NOMO-1 treated with dmso at 0.1 percent for 144 hours (cell line): ENCODE data around the gene SEC14L2.
"Not testable (repeated sequence)": the region's sequence is repeated elsewhere in the genome, so short reads cannot be mapped to it uniquely, and the experiment has no call there.

ENCODE experiments used
- DNase-seq: peaks from one replicate; lab custom pipeline; 2025; ENCODE audit not compliant: unreplicated experiment; lab: John Stamatoyannopoulos, UW

Gene SEC14L2

DNA sequence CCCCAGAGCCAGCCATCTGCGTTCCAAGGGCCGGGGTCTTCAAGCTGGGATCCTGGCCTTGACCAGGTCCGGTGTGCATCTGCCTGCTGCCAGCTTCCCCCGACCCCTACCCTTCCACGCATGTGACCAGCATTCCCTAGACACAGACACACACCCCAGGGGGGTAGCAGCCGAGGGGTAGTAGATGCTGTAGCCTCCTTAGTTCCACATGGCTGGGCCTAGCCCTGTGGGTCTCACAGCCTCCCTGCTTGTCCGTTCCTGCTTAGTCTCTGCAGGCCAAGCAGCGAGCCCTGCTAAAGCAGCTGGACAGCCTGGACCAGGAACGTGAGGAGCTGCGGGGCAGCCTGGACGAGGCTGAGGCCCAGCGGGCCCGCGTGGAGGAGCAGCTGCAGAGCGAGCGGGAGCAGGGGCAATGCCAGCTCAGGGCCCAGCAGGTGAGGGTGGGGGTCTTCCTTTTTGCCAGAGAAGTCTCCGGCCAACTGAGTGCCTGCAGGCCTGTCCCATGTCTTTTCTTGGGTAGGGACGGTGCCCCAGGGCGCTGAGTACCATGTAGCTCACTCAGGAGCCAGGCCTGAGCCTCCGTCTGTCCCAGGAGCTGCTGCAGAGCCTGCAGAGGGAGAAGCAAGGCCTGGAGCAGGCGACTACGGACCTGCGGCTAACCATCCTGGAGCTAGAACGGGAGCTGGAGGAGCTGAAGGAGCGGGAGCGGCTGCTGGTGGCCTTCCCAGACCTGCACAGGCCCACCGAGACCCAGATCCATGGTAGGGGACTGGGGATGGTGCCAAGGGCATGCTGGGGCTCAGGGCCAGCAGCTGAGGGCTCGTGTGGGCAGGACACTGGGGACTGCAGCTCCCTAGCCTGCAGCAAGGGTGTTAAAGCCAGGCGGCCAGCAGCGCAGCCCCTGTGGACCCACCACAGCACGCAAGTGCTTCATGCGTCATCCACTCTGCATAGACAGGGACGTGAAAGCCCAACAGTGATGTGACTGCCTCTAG, 23.2 kb upstream of the SEC14L2 start:
- no peak for DNase-seq

GRCh38 chr22:30375312-30375849, 21.4 kb upstream of the SEC14L2 start:
- no peak for DNase-seq

GRCh38 chr22:30380011-30380410, 16.8 kb upstream of the SEC14L2 start:
- DNase-seq = no peak

DNA sequence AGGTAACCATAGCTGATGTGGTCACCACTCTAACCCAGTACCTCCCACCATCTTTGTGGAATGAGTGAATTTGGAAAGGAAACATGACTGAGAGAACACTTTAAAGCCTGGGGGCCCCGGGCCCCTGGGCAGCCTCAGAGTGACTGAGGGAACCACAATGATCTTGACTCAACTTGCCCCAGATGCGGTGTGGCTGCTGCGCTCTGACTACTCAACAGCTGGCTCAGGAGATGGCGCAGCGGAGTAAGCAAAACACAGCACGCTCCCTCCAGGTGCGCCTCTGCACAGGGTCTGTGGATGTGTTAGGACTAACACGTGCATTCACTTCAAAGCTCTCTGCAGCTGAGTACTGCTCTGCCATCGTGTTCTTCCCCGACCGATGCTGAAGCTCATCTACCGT, 15.6 kb upstream of the SEC14L2 start:
- no peak for DNase-seq

DNA sequence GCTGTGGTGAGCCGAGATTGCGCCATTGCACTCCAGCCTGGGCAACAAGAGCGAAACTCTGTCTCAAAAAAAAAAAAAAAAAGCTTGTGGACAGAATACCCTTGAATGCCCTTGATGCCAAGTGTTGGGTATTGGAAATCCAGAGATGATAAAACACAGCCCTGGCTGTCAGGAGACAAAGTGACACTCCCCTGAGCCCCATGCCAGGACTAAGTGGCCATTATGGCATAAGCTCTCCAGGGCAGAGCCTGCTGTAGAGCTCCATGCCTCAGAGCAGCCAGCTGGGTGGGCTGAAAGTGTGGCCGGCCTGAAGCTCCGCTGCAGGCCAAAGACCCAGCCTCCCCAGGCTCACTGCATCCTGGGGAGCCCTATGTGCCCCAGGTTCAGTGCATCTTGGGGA, 14.5 kb upstream of the SEC14L2 start:
- DNase-seq = no peak

- no peak for DNase-seq
These were observed 13.8 kb upstream of the SEC14L2 start for GRCh38 chr22:30383061-30383460.

GRCh38 chr22:30385942-30386341, 10.9 kb upstream of the SEC14L2 start:
- DNase-seq = no peak

- no peak for DNase-seq
These were observed 10.2 kb upstream of the SEC14L2 start for GRCh38 chr22:30386608-30386959.

DNA sequence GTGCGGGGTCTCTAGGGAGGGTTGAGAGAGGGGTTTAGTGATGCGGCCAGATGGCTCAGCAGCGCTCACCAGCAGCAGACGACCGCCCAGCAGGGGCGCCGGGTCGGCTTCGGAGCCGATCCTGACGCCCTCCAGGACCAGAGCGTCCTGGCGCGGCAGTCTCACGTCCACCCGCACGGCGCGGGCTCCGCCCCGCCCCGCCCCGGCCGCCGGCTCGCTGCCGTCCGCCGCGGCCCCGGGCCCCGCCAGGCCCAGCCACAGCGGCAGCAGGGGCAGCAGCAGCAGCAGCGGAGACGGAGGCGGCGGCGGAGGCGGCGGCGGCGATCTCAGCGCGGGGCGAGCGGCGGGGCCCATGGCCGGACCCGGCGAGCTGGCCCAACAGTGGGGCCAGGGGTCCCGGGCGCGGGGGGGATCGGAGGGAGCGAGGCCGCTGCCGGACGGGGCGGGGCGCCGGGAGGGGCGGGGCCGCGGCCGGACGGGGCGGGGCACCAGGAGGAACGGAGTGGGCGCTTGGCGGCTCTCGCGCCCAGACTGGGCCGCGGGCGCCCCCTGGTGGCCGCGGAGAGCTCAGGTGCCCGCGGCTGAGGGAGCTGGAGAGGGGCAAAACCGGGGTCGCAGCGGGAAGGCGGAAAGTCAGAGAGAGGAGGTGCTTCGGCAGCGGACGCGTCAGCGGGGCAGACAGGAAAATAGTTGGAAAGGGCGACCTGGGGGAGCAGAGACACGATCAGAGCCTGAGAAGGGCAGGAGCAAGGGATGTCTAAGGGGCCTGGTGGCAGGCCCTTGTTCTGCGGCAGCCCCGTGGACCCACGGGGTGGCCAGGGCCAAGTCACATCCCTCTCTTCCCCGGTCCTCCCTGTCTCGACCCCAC, 9.6 kb upstream of the SEC14L2 start, which contains the start of gene RNF215:
TSS of gene RNF215 (minus strand) at position 452 of the 868 bp plus-strand sequence. CDS start at position 354, 98 bp downstream.
- DNase-seq = peak; percentile 68

DNA sequence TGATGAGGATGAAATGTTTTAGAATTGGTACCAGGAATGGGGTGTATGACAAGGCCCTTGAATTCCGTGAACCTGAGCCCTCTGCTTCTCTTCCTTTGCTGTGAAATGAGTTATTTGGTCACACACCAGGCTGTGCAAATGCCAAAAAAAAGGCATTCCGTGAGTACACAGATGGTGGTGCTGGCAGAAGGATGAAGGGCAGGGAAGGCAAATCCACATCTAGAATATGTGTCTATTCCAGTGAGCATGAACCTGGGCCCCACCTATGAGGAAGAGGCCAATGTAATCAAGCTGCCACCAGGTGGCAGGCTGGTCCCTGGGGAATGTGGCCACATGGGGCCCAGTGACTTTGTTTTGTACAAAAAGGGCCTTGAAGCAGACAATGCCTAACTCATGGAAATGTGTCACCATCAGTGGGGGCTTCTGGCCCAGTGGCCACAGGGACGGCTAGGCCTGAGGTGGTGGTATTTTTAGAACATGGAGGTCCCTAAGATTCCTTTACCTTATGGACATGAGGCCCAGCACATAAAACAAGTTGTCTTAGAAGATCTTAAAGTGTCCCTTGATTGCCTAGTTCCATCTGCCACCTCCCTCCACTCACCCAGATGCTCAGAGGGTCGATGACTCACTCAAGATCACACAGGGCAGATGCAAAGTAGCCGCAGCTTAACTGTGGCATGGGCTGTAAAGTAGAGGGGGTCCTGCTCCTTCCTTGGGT, 5.7 kb upstream of the SEC14L2 start:
- peak; percentile 28 for DNase-seq

DNA sequence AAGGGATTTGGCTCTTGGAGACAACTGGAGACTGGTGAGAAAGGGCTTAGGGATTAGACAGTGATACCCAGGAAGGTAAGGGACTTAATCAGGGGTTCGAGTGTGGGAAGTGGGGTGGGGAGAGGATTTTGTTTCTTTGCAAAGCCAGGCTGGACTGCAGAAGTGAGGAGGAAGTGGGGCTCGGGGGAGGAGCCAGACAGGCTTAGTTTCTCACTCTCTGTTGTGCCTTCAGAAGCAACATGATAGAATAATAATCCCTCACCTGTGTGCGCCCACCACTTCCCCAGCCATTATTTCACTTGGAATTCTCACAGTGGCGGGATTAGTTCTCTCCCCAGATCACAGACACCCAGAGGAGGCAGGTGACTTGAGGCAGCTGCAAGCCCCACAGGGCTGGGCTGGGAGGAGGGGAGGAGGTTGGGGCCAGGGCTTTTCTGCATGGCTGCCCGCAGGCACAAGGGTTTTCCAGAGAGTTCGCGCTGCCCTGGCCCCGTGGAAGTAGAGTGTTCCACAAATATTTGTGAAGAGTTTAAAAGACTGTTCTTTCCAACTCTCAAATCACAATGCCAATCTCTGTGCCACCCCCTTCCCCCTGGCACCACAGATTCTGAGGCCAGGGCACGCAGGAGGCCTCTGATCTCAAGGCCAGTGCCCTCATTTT, 4.0 kb upstream of the SEC14L2 start:
- DNase-seq = no peak

DNA sequence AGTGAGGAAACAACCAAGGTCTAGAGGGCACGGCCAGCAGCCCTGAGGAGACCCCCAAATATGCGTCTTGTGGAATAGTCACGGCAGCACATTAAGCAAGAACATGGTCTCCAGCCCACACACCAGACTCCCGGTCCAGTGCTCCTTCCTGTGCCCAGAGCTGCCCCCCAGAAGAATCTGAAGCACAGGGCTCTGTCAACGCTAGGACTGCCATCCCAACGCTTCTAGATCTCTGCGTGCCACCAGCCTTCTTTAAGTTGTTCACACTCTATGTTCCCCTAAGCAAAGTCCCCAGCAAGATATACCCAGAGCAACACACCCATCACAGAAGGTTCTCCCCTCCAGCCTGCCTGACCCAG, 3.5 kb upstream of the SEC14L2 start:
- no peak for DNase-seq

GRCh38 chr22:30393885-30394284, 2.9 kb upstream of the SEC14L2 start:
- DNase-seq = no peak

DNA sequence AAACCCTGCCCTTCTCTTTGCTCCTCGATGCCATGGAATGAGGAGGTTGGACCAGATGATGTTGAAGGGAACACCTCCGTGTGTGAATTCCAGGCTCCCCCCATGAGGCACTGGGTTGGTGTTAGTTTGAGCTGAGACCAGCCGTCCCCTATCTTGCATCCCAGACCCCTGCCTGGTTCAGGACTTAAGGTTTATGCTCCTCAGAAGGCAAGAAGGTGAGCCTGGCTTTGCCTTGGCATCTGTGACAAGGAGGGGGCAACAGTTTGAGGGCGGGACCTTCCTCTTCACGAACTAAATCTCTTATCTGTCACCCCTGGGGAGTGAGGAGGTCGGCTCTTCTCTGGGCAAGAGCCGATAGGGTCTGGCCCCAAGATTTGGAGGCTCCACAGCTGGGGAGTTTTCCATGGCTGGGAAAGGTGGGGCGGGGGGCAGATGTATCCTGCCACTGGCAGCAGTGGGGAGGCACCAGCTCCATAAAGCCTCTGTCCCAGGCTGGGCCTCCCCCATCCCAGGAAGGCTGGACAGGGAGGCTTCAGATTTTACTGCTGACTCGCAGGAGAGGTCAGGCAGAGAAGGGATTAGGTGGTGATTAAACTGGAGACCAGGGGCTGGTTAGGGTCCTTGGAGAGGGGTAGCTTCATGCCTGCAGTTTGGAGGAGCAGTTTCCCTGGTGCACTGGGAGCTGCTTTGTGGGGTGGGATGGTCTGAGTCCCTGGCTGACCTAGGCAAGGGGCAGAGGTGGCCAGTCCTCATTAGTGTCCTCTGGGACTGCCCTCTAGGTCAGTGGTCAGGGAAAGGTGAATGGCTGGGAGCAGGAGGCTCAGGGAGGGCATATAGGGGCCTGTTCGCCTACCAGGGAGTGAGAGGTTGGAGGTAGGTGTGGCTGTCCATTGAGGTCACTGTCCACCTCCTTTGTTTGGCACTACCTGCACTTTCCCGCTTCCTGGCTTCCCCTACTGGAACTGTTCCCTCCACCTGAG, 1.1 kb downstream of the SEC14L2 start:
- DNase-seq = no peak

DNA sequence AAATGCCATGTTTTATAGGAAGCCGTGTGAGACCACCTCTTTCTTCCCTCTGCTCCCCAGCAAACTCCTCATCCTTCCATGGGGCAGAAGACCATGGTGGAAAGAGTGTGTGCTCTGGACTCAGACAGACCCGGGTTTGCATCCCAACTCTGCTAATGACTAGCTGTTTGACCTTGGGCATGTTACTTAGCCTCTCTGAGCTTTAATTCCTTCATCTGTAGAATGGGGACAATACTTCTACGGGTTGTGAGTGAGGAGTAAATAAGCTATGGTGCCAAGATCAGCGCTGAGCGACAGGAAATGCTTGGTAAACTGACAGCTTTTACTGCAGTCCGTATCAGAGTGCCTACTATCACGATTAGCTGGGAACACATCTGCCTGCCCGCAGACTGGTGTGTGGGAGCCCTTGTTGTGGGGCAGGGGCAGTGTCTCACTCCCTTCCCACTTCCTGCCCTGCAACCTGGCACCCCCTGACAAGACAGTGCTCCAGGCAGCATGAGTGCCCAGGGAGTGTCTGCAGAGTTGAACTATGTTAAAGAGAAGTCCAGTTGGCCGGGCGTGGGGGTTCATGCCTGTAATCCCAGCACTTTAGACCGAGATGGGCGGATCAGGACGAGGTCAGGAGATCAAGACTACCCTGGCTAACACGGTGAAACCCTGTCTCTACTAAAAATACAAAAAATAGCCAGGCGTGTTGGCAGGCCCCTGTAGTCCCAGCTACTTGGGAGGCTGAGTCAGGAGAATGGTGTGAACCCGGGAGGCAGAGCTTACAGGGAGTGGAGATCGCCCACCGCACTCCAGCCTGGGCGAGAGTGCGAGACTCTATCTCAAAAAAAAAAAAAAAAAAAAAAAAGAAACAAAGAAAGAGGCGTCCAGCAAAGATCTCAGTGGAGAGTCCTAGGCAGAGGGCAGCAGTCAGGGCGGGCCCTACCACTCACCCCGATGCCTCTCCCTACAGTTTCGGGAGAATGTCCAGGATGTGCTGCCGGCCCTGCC, 2.2 kb downstream of the SEC14L2 start:
- DNase-seq = no peak

DNA sequence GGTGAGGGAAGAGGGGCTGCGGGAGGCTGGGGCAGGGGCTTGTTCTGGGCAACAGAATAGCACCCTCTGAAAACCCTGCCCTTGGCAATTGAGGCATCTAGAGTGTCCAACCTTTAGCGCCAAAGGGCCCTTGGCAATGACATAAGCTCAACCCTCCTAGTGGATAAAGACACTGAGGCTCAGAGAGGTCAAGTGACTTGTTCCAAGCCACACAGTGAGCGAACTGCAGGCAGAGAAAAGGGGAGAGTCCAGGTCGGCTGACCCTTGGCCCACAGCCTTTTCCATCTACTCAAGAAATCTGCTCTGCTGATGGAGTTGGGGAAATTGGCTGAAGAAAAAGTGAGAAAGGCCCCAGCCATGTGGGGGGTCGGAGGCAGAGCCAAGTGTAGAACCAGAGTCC, 2.9 kb downstream of the SEC14L2 start:
- DNase-seq = no peak

- DNase-seq = no peak
These were observed 3.3 kb downstream of the SEC14L2 start for GRCh38 chr22:30400159-30400558.

DNA sequence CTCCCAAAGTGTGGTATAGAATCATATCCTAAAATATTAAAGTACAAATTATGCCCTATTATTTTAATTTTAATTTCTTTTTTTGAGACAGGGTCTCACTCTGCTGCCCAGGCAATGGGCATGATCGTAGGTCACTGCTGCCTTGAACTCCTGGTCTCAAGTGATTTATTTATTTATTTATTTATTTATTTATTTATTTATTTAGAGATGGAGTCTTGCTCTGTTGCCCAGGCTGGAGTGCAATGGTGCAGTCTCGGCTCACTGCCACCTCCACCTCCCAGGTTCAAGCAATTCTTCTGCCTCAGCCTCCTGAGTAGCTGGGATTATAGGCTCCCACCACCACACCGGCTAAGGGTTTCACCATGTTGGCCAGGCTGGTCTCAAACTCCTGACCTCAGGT, 4.2 kb downstream of the SEC14L2 start:
- not testable (repeated sequence) for DNase-seq
